ENCODE data around the gene CEP89. TPM values are rescaled to one million over a fixed set of nuclear protein-coding genes. Genes with fewer than 3 reads are reported as not detected.

The CEP89 gene
- total and polyA plus RNA-seq, 4 donors = 4.4 to 22.6 (median 16.0) TPM

DNA sequence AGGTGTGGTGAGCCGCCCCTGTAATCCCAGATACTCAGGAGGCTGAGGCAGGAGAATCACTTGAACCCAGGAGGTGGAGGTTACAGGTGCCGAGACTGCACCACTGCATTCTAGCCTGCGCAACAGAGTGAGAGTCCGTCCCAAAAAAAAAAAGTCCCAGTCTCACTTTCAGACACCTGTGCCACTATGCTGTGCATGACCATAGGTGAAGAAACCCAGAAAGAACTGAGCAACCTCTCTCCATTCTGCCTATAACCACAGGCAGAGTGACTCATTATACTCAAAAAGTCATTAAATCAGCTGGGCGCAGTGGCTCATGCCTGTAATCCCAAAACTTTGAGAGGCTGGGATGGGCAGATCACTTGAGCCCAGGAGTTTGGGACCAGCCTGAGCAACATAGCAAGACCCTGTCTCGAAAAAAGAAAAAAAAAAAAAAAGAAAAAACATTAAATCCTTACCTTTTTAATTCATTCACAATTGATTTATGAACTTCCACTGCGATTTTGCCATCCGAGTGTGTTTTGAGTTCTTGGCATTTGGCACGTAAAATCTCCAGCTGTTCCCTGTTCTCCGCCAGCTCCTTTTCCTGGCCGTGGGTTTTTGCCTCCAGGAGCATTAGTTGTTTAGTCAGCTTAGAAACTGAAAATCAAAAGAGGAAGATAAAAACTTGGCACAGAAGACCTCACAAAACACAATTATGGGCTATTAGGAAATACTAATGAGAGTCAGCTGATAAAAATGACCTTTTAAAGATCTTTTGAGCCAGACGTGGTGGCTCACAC is 56.7 kb downstream of the CEP89 start:
- no peaks in the 10 kb centered on the region for H3K27me3 ChIP-seq (ENCODE audit: control insufficient read depth in 1 of 2, insufficient read depth in 2 of 2, low read length in 1 of 2)
- no peaks in the 10 kb centered on the region for H3K4me1 ChIP-seq (ENCODE audit: control insufficient read depth in 1 of 2, insufficient read depth in 2 of 2, low read length in 2 of 2)
- 76 to 79% methylated on average over 12 of the region's 12 CpGs for WGBS, 2 donors
- intact Hi-C loops (cut with DNase I) = no loop called here
- no peak for ATAC-seq (ENCODE audit: low FRiP score)
- no peak for DNase-seq
- no peaks in the 10 kb centered on the region for H3K9me3 ChIP-seq (ENCODE audit: control insufficient read depth, low read length)
- no peak overlapping the region for H3K4me3 ChIP-seq (ENCODE audit: low read length in 2 of 2)
- peaks cover 0 to 13% of the 10 kb centered on the region in 2 donors for H3K36me3 ChIP-seq (ENCODE audit: control insufficient read depth in 1 of 2, insufficient read depth in 2 of 2, low read length in 1 of 2)
- H3K27ac ChIP-seq (ENCODE audit: low read depth in 1 of 2, low read length in 2 of 2) = no peak overlapping the region

DNA sequence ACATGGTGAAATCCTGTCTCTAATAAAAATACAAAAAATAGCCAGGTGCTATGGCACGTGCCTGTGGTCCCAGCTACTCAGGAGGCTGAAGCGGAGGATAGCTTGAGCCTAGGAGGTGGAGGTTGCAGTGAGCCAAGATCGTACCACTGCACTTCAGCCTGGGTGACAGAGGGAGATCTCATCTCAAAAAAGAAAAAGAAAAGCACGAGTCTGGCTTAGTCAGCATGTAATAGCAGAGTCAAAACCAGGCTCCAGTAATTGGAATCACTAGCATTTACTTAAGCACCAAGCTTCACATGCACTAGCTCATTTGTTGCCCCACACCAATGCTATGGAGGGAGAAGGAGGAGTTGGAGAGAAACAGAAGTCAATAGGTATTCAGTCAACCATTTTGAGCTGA is 60.3 kb downstream of the CEP89 start:
- Histone ChIP-seq H3K27ac (ENCODE audit: low read depth in 1 of 2, low read length in 2 of 2) (no peak overlapping the region), H3K9me3 (ENCODE audit: control insufficient read depth, low read length) (no peaks in the 10 kb centered on the region), H3K4me3 (ENCODE audit: low read length in 2 of 2) (no peak overlapping the region), H3K27me3 (ENCODE audit: control insufficient read depth in 1 of 2, insufficient read depth in 2 of 2, low read length in 1 of 2) (no peaks in the 10 kb centered on the region), H3K36me3 (ENCODE audit: control insufficient read depth in 1 of 2, insufficient read depth in 2 of 2, low read length in 1 of 2) (peaks cover 0 to 12% of the 10 kb centered on the region in 2 donors), H3K4me1 (ENCODE audit: control insufficient read depth in 1 of 2, insufficient read depth in 2 of 2, low read length in 2 of 2) (no peaks in the 10 kb centered on the region)
- WGBS, 2 donors = 95% methylated on average over 4 of the region's 4 CpGs
- no peak for DNase-seq
- intact Hi-C loops (cut with DNase I) = no loop called here
- ATAC-seq (ENCODE audit: low FRiP score) = no peak

DNA sequence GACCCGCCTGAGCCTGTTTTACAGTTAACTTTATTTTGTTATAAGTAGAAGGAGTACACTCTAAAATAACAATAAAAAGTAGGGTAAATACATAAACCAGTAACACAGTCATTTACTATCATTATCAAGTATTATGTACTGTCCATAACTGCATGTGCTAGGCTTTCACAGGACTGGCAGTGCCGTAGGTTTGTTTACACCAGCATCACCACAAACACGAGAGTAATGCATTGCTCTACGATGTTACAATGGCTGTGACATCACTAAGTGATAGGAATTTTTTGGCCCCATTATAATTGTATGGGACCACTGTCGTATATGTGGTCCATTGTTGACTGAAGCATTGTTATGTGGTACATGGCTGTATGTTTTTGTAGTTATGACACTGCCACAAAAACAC is 60.9 kb downstream of the CEP89 start:
- H3K36me3 ChIP-seq (ENCODE audit: control insufficient read depth in 1 of 2, insufficient read depth in 2 of 2, low read length in 1 of 2) = peaks cover 0 to 10% of the 10 kb centered on the region in 2 donors
- no peak for ATAC-seq (ENCODE audit: low FRiP score)

DNA sequence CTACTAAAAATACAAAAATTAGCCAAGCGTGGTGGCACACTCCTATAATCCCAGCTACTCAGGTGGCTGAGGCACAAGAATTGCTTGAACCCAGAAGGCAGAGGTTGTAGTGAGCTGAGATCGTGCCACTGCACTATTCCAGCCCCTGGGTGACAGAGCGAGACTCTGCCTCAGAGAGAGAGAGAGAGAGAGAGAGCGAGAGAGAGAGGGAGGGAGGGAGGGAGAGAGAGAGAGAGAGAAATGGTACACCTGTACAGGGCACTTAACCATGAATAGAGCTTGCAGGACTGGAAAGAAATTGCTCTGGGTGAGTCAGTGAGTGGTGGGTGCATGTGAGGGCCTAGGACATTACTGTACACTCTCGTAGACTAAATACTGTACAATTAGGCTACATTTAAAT is 61.7 kb downstream of the CEP89 start:
- intact Hi-C loops (cut with DNase I) = no loop called here
- Histone ChIP-seq H3K27ac (ENCODE audit: low read depth in 1 of 2, low read length in 2 of 2) (no peak overlapping the region), H3K4me1 (ENCODE audit: control insufficient read depth in 1 of 2, insufficient read depth in 2 of 2, low read length in 2 of 2) (no peaks in the 10 kb centered on the region), H3K36me3 (ENCODE audit: control insufficient read depth in 1 of 2, insufficient read depth in 2 of 2, low read length in 1 of 2) (peaks cover 0 to 9% of the 10 kb centered on the region in 2 donors), H3K4me3 (ENCODE audit: low read length in 2 of 2) (no peak overlapping the region), H3K9me3 (ENCODE audit: control insufficient read depth, low read length) (peaks cover 1% of the 10 kb centered on the region), H3K27me3 (ENCODE audit: control insufficient read depth in 1 of 2, insufficient read depth in 2 of 2, low read length in 1 of 2) (no peaks in the 10 kb centered on the region)
- ATAC-seq (ENCODE audit: low FRiP score) (no peak), DNase-seq (no peak)
- WGBS, 2 donors = 94 to 95% methylated on average over 5 of the region's 5 CpGs

More for the DNA sequence above, 60.9 kb downstream of the CEP89 start:
- H3K9me3 ChIP-seq (ENCODE audit: control insufficient read depth, low read length) = no peaks in the 10 kb centered on the region
- WGBS, 2 donors = 94 to 95% methylated on average over 5 of the region's 5 CpGs
- no peak for DNase-seq
- no peak overlapping the region for H3K27ac ChIP-seq (ENCODE audit: low read depth in 1 of 2, low read length in 2 of 2)
- no peaks in the 10 kb centered on the region for H3K4me1 ChIP-seq (ENCODE audit: control insufficient read depth in 1 of 2, insufficient read depth in 2 of 2, low read length in 2 of 2)
- intact Hi-C loops (cut with DNase I) = no loop called here
- H3K4me3 ChIP-seq (ENCODE audit: low read length in 2 of 2) = no peak overlapping the region
- no peaks in the 10 kb centered on the region for H3K27me3 ChIP-seq (ENCODE audit: control insufficient read depth in 1 of 2, insufficient read depth in 2 of 2, low read length in 1 of 2)

DNA sequence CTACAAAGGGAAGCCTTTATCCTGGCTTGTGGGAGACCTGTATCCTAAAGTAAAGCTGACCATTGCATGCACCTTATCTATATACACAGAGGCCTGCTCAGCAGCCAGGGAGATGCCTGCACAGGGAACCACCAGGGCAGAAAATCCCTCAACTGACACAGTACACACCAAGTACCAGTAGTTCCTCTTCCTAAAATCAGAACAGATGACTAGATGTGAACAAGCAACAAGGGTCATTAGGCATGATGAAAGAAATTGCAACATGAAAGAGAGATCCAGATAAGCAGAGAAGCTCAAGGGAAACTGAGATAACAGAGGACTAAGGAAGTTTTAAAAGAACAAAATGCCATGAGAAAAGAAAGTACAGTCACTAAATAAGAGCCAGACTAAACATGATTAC is 62.5 kb downstream of the CEP89 start:
- H3K9me3 ChIP-seq (ENCODE audit: control insufficient read depth, low read length) = peaks cover 1% of the 10 kb centered on the region
- no peaks in the 10 kb centered on the region for H3K27me3 ChIP-seq (ENCODE audit: control insufficient read depth in 1 of 2, insufficient read depth in 2 of 2, low read length in 1 of 2)
- intact Hi-C loops (cut with DNase I) = no loop called here
- ATAC-seq (ENCODE audit: low FRiP score) (no peak), DNase-seq (no peak)
- no peaks in the 10 kb centered on the region for H3K4me1 ChIP-seq (ENCODE audit: control insufficient read depth in 1 of 2, insufficient read depth in 2 of 2, low read length in 2 of 2)
- H3K4me3 ChIP-seq (ENCODE audit: low read length in 2 of 2) = no peak overlapping the region
- peaks cover 0 to 6% of the 10 kb centered on the region in 2 donors for H3K36me3 ChIP-seq (ENCODE audit: control insufficient read depth in 1 of 2, insufficient read depth in 2 of 2, low read length in 1 of 2)
- no peak overlapping the region for H3K27ac ChIP-seq (ENCODE audit: low read depth in 1 of 2, low read length in 2 of 2)

DNA sequence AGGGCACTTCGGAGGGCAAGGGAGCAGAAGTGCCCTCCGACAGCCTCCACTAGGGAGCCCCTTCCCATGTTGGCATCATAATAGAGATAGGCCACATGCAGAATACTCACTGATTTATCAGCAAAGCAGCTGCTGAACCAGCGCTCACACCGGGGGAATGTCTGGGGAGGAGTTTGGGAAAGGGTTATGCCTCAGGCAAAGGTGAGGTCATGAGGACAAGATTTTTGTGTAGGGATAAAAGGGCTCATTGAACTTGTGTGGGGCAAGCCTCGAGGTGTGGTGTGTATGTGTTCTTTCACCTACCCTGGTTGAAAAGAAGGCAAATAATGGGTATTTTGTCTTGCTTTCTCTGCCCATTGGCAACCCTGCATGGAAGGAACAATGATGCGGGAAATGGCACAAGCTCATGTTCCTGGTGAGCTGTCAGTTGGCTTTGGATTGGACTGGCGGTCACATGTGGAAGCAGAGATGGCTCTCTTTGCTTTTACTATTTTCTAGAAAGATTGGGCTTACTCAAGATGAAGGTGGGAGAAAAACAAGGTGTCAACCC is 63.0 kb downstream of the CEP89 start:
- DNase-seq (no peak), ATAC-seq (ENCODE audit: low FRiP score) (no peak)
- peaks cover 1% of the 10 kb centered on the region for H3K9me3 ChIP-seq (ENCODE audit: control insufficient read depth, low read length)
- no peak overlapping the region for H3K27ac ChIP-seq (ENCODE audit: low read depth in 1 of 2, low read length in 2 of 2)
- H3K4me1 ChIP-seq (ENCODE audit: control insufficient read depth in 1 of 2, insufficient read depth in 2 of 2, low read length in 2 of 2) = no peaks in the 10 kb centered on the region
- intact Hi-C loops (cut with DNase I) = no loop called here
- peaks cover 0 to 5% of the 10 kb centered on the region in 2 donors for H3K36me3 ChIP-seq (ENCODE audit: control insufficient read depth in 1 of 2, insufficient read depth in 2 of 2, low read length in 1 of 2)
- no peak overlapping the region for H3K4me3 ChIP-seq (ENCODE audit: low read length in 2 of 2)
- H3K27me3 ChIP-seq (ENCODE audit: control insufficient read depth in 1 of 2, insufficient read depth in 2 of 2, low read length in 1 of 2) = no peaks in the 10 kb centered on the region
- 90 to 95% methylated on average over 7 of the region's 7 CpGs for WGBS, 2 donors

DNA sequence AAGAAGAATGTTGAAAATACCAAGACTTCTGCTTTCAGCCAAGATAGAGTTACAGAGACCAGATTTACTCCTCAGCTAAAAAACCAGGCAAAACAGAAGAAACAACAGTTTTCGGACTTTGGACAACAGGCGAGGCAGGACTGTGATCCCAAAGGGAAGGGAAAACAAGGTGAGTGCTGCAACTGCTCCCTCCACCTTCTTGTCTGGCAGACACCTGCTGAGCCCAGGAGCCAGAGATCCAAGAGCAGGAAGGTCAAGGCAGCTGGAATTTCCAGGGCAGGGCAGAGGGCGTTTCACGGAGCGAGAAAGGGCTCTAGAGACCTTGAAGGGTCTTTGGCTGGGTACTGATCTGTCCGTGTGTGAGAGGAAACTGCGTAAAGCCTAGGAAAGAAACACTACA is 69.3 kb downstream of the CEP89 start:
- intact Hi-C loops (cut with DNase I) = no loop called here
- WGBS, 2 donors = 81 to 84% methylated on average over 7 of the region's 7 CpGs
- no peaks in the 10 kb centered on the region for H3K27me3 ChIP-seq (ENCODE audit: control insufficient read depth in 1 of 2, insufficient read depth in 2 of 2, low read length in 1 of 2)
- DNase-seq (no peak), ATAC-seq (ENCODE audit: low FRiP score) (no peak)
- H3K4me3 ChIP-seq (ENCODE audit: low read length in 2 of 2) = no peak overlapping the region
- H3K36me3 ChIP-seq (ENCODE audit: control insufficient read depth in 1 of 2, insufficient read depth in 2 of 2, low read length in 1 of 2) = peaks cover 3 to 6% of the 10 kb centered on the region in 2 donors
- H3K9me3 ChIP-seq (ENCODE audit: control insufficient read depth, low read length) = peaks cover 1% of the 10 kb centered on the region
- no peak overlapping the region for H3K27ac ChIP-seq (ENCODE audit: low read depth in 1 of 2, low read length in 2 of 2)
- H3K4me1 ChIP-seq (ENCODE audit: control insufficient read depth in 1 of 2, insufficient read depth in 2 of 2, low read length in 2 of 2) = no peaks in the 10 kb centered on the region

DNA sequence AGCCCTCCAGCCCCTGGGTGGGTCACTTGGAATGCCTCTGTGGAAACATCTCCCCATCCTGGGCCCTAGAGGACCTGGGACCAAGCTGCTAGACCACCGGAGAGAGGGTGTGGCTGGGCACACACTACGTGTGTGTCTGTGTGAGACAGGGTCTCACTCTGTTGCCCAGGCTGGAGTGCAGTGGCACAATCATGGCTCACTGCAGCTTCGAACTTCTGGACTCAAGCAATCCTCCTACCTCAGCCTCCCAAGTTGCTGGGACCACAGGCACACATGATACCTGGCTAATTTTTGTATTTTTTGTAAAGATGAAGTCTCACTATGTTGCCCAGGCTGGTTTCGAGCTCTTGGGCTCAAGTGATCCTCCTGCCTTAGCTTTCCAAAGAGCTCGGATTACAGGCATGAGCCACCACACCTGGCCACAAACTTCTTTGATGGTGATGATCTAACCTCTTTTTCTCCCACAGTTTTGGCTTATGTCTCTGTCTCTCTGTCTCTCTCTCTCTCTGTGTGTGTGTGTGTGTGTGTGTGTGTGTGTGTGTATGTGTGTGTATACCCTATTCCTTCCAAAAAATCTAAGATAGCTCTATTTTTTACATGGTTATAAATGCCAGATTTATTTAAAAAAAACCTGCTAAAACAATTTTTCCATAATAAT is 70.1 kb downstream of the CEP89 start:
- 81 to 88% methylated on average over 5 of the region's 5 CpGs for WGBS, 2 donors
- ATAC-seq (ENCODE audit: low FRiP score) (no peak), DNase-seq (no peak)
- intact Hi-C loops (cut with DNase I) = no loop called here
- Histone ChIP-seq H3K9me3 (ENCODE audit: control insufficient read depth, low read length) (peaks cover 1% of the 10 kb centered on the region), H3K4me1 (ENCODE audit: control insufficient read depth in 1 of 2, insufficient read depth in 2 of 2, low read length in 2 of 2) (no peaks in the 10 kb centered on the region), H3K4me3 (ENCODE audit: low read length in 2 of 2) (no peak overlapping the region), H3K36me3 (ENCODE audit: control insufficient read depth in 1 of 2, insufficient read depth in 2 of 2, low read length in 1 of 2) (peaks cover 0 to 6% of the 10 kb centered on the region in 2 donors), H3K27me3 (ENCODE audit: control insufficient read depth in 1 of 2, insufficient read depth in 2 of 2, low read length in 1 of 2) (no peaks in the 10 kb centered on the region), H3K27ac (ENCODE audit: low read depth in 1 of 2, low read length in 2 of 2) (no peak overlapping the region)
